GM12865 (cell line): ENCODE measurements around the gene FRMPD1.

ENCODE experiments used
- DNase-seq: peaks from one replicate; pipeline ENCODE4 v3.0.0; 2010; ENCODE audit warnings: low read depth
- H3K4me3 ChIP-seq: 2 replicates; pipeline ENCODE4 v1.5.1; 2011; ENCODE audit warnings: mild to moderate bottlenecking, low read depth, low read length, control low read depth
- TF ChIP-seq, protein P1 (sequence below): IDR thresholded peaks from 2 replicates; pipeline ENCODE4 v1.5.1; 2011; ENCODE audit warnings: low read length, control low read depth, low read depth, inconsistent platforms; ENCODE audit not compliant: insufficient read depth; ENCODE audit errors: missing control alignments

Gene FRMPD1

DNA sequence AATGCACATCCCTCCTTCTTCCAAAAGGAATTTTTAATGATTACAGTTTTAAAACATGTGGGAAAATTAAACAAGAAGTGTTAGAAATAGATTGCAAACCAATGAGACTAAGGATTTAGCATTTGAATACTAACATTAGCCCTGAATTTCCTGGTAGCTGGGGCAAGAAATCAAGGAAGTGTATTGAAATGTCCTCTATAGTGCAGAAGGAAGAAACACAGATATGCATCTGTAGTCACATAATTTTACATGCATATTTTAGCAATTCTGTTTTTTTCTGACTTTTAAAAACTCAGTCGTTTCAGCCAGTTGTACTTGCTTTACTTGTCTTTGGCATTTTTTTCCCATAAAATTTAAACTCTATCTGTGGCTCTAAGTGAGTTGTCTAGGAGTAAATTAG is 45.8 kb downstream of the FRMPD1 start:
- no peak for DNase-seq
- no peak overlapping the region for H3K4me3 ChIP-seq
- TF ChIP-seq, protein P1, sequence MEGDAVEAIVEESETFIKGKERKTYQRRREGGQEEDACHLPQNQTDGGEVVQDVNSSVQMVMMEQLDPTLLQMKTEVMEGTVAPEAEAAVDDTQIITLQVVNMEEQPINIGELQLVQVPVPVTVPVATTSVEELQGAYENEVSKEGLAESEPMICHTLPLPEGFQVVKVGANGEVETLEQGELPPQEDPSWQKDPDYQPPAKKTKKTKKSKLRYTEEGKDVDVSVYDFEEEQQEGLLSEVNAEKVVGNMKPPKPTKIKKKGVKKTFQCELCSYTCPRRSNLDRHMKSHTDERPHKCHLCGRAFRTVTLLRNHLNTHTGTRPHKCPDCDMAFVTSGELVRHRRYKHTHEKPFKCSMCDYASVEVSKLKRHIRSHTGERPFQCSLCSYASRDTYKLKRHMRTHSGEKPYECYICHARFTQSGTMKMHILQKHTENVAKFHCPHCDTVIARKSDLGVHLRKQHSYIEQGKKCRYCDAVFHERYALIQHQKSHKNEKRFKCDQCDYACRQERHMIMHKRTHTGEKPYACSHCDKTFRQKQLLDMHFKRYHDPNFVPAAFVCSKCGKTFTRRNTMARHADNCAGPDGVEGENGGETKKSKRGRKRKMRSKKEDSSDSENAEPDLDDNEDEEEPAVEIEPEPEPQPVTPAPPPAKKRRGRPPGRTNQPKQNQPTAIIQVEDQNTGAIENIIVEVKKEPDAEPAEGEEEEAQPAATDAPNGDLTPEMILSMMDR, result no peak

GRCh38 chr9:37700131-37700530 is 49.4 kb downstream of the FRMPD1 start:
- no peak overlapping the region for H3K4me3 ChIP-seq
- no peak for DNase-seq
- TF ChIP-seq, protein P1, result no peak

GRCh38 chr9:37700900-37701299 is 50.1 kb downstream of the FRMPD1 start:
- H3K4me3 ChIP-seq, result no peak overlapping the region
- DNase-seq, result no peak
- TF ChIP-seq, protein P1, result no peak

DNA sequence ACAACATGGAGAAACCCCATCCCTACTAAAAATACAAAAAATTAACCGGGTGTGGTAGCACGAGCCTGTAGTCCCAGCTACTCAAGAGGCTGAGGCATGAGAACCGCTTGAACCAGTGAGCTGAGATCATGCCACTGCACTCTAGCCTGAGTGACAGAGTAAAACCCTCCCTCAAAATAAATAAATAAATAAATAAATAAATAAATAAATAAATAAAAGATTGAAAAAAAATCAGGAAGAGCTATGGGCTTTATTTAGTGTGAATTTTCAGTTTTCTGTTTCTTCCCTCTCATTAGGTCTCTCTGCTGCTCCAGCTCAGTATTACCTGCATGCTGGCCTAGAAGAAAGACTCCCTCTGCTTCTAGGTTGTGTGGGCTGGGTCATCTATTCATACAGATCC is 55.0 kb downstream of the FRMPD1 start:
- no peak for DNase-seq
- no peak overlapping the region for H3K4me3 ChIP-seq
- TF ChIP-seq, protein P1, result no peak

DNA sequence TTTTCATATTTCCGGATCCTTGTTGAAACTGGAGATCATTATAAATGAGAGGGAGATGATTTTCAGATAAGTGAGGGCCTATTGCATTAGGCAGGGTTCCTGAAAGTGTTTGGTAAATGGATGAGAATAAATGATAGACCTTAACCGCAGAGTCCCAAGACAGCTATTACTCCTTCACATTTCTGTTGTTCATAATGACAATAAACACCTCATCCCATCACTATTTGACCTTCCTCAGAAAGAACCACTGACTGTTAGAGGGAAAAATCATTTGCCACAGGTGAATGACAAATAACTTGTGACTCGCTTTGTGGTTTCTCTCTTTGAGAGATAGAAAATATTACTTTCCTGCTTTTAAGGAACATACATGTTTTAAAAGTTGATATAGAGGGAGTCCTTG is 55.5 kb downstream of the FRMPD1 start:
- no peak for DNase-seq
- TF ChIP-seq, protein P1, result no peak
- no peak overlapping the region for H3K4me3 ChIP-seq

GRCh38 chr9:37707748-37708147 is 57.0 kb downstream of the FRMPD1 start:
- TF ChIP-seq, protein P1, result no peak
- DNase-seq, result no peak
- no peak overlapping the region for H3K4me3 ChIP-seq

- DNase-seq, result no peak
- TF ChIP-seq, protein P1, result no peak
- H3K4me3 ChIP-seq, result no peak overlapping the region
These were observed 59.3 kb downstream of the FRMPD1 start for GRCh38 chr9:37710046-37710445.
